GM12878 (cell line): Measurements from ENCODE around the gene CHD9. TPM values are rescaled to one million over a fixed set of nuclear protein-coding genes. Genes with fewer than 3 reads are reported as not detected.
A peak's percentile ranks its signal among the peaks of the same experiment; 100 is the strongest.

Source experiments
- CBX5 ChIP-seq: sonication (generic); IDR thresholded peaks from 2 replicates; pipeline ENCODE4 v1.6.1; 2016; ENCODE audit warnings: low read depth, moderate library complexity, mild to moderate bottlenecking, inconsistent platforms
- CEBPZ ChIP-seq: fragments of 150-350 bp; IDR thresholded peaks from 2 replicates; pipeline ENCODE4 v1.6.1; 2016; ENCODE audit warnings: low read depth, low read length
- CTCF ChIP-seq, 3 experiments: IDR thresholded peaks in 2 of 3; conservative IDR thresholded peaks in 1 of 3; 2 replicates each; pipeline ENCODE4 v1.5.1; 2011; ENCODE audit warnings: low read depth in 3 of 3, low read length in 3 of 3, mild to moderate bottlenecking in 3 of 3, control low read depth in 2 of 3, moderate library complexity in 2 of 3, inconsistent platforms in 1 of 3, mixed read lengths in 1 of 3; ENCODE audit not compliant: control insufficient read depth in 2 of 3, insufficient read depth in 1 of 3; ENCODE audit errors: extremely low read depth in 1 of 3
- IRF5 ChIP-seq: fragments of 450-650 bp; IDR thresholded peaks from 2 replicates; pipeline ENCODE4 v1.6.1; 2017; ENCODE audit warnings: borderline replicate concordance
- KLF5 ChIP-seq: fragments of 450-650 bp; IDR thresholded peaks from 2 replicates; pipeline ENCODE4 v1.6.1; 2014; ENCODE audit warnings: mild to moderate bottlenecking; ENCODE audit not compliant: partially characterized antibody
- MLLT1 ChIP-seq: fragments of 450-650 bp; IDR thresholded peaks from 2 replicates; pipeline ENCODE4 v1.6.1; 2016; ENCODE audit warnings: mild to moderate bottlenecking
- MTA2 ChIP-seq: fragments of 450-650 bp; IDR thresholded peaks from 2 replicates; pipeline ENCODE4 v1.6.1; 2016; ENCODE audit warnings: low read depth, mild to moderate bottlenecking, moderate library complexity
- NFIC ChIP-seq: IDR thresholded peaks from 2 replicates; pipeline ENCODE4 v1.6.1; 2012; ENCODE audit warnings: low read depth, mild to moderate bottlenecking, inconsistent platforms, low read length, moderate library complexity
- NFYA ChIP-seq: IDR thresholded peaks from 2 replicates; pipeline ENCODE4 v1.6.1; 2011; ENCODE audit warnings: low read depth, mild to moderate bottlenecking, low read length, improper control_type of control experiment, borderline replicate concordance
- NR2F1 ChIP-seq: fragments of 450-650 bp; conservative IDR thresholded peaks from 2 replicates; pipeline ENCODE4 v1.6.1; 2017; ENCODE audit warnings: mild to moderate bottlenecking
- NRF1 ChIP-seq: conservative IDR thresholded peaks from 2 replicates; pipeline ENCODE4 v1.6.1; 2011; ENCODE audit warnings: mild to moderate bottlenecking, low read depth, low read length, improper control_type of control experiment
- PAX8 ChIP-seq: fragments of 450-650 bp; IDR thresholded peaks from 2 replicates; pipeline ENCODE4 v1.6.1; 2017; ENCODE audit warnings: mild to moderate bottlenecking, moderate library complexity
- RCOR1 ChIP-seq: conservative IDR thresholded peaks from 2 replicates; pipeline ENCODE4 v1.6.1; 2012; ENCODE audit warnings: low read depth, low read length, improper control_type of control experiment
- RFX5 ChIP-seq: IDR thresholded peaks from 2 replicates; pipeline ENCODE4 v1.6.1; 2011; ENCODE audit warnings: low read depth, low read length, improper control_type of control experiment
- SMAD5 ChIP-seq: IDR thresholded peaks from 2 replicates; pipeline ENCODE4 v1.6.1; 2016; ENCODE audit warnings: antibody characterized with exemption, low read depth
- SPI1 ChIP-seq: IDR thresholded peaks from 2 replicates; pipeline ENCODE4 v1.6.1; 2011; ENCODE audit warnings: low read depth, mild to moderate bottlenecking, low read length, moderate library complexity, borderline replicate concordance; ENCODE audit not compliant: insufficient read depth
- SRF ChIP-seq, 2 experiments: IDR thresholded peaks; 2 replicates each; pipeline ENCODE4 v1.6.1; 2011; ENCODE audit warnings: low read depth in 2 of 2, low read length in 2 of 2, mild to moderate bottlenecking in 1 of 2, moderate library complexity in 1 of 2
- SUZ12 ChIP-seq: fragments of 200-600 bp; sonication (generic); IDR thresholded peaks from one replicate; pipeline ENCODE4 v1.6.1; 2018; ENCODE audit warnings: antibody characterized with exemption, mild to moderate bottlenecking; ENCODE audit not compliant: unreplicated experiment
- TARDBP ChIP-seq: IDR thresholded peaks from 2 replicates; pipeline ENCODE4 v1.6.1; 2016; ENCODE audit warnings: borderline replicate concordance
- polyA plus RNA-seq, 11 experiments: library from polyadenylated mRNA; depleted of rRNA in 4 of 11; unstranded in 6 of 11; stranded (reverse) in 5 of 11; fragments of >200 nt; fragmentation: Nextera tagmentation in 4 of 11; fragmentation: Illumina TruSeq in 1 of 11; extraction: Ambion mirVana in 4 of 11; extraction: Trizol in 1 of 11; gene quantifications; 1 replicate in 1 of 11; 2 replicates in 10 of 11; pipeline versions ENCODE4 v1.2.1 to v1.2.3, GENCODE V29; 2011 to 2016; ENCODE audit warnings: inconsistent platforms in 2 of 11, missing spikeins in 2 of 11, low read depth in 1 of 11
- total RNA-seq, 4 experiments: library from RNA; depleted of rRNA in 3 of 4; stranded (reverse); fragments of >200 nt in 3 of 4; fragmentation: Illumina TruSeq in 1 of 4; extraction: Trizol in 1 of 4; gene quantifications; 2 replicates each; pipeline versions ENCODE4 v1.2.1 to v1.2.3, GENCODE V29; 2013 to 2021
- TF ChIP-seq, protein P1 (sequence below): fragments of 450-650 bp; formaldehyde crosslinking; IDR thresholded peaks from 2 replicates; pipeline ENCODE4 v1.4.0; 2022; ENCODE audit warnings: mild to moderate bottlenecking, moderate library complexity

CHD9 gene
- total and polyA plus RNA-seq, 10 of the 15 experiments (the other 5 are each of a cell fraction or from before 2014, with no cell fraction given) = 29.2 to 95.7 (median 54.3) TPM

DNA sequence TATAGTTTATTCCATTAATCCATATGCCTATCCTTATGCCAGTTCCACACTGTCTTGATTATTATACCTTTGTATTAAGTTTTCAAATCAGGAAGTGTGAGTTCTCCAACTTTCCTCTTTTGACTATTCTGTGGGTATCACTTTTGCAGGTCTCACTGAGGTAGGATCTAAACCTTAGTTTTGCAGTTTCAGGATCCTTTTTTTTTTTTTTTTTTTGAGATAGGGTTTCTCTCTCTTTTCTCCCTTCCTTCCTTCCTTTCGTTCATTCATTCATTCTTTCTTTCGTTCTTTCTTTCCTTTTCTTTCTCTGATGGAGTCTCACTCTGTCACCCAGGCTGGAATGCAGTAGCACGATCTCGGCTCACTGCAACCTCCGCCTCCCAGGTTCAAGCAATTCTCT lies 71.6 kb downstream of the CHD9 start (continued):
- 0 out of 2 replicates have a peak, but pooled peaks have one; percentile 19 for TF ChIP-seq CBX5
- TF ChIP-seq TARDBP = no peak
- no peak for TF ChIP-seq SMAD5
- no peak for TF ChIP-seq NFYA
- no peak for TF ChIP-seq RFX5
- TF ChIP-seq NFIC = peak; percentile 89
- peak; percentile 63; the same call in 1 of the 2 replicates for TF ChIP-seq MLLT1
- no peak for TF ChIP-seq PAX8
- no peak for TF ChIP-seq IRF5
- TF ChIP-seq SUZ12 = no peak
- no peak for TF ChIP-seq CEBPZ
- no peak for TF ChIP-seq SRF (IDR thresholded peaks at IDR 0.05; ENCODE audit: low read depth in 2 of 2, low read length in 2 of 2)
- TF ChIP-seq RCOR1 = no peak
- no peak for TF ChIP-seq CTCF (IDR thresholded peaks at IDR 0.05 in 2 of 3, conservative IDR thresholded peaks at IDR 0.05 in 1 of 3; ENCODE audit: control insufficient read depth in 2 of 3, extremely low read depth in 1 of 3, insufficient read depth in 1 of 3, low read depth in 3 of 3, low read length in 3 of 3)
- TF ChIP-seq KLF5 = no peak
- TF ChIP-seq, protein P1, sequence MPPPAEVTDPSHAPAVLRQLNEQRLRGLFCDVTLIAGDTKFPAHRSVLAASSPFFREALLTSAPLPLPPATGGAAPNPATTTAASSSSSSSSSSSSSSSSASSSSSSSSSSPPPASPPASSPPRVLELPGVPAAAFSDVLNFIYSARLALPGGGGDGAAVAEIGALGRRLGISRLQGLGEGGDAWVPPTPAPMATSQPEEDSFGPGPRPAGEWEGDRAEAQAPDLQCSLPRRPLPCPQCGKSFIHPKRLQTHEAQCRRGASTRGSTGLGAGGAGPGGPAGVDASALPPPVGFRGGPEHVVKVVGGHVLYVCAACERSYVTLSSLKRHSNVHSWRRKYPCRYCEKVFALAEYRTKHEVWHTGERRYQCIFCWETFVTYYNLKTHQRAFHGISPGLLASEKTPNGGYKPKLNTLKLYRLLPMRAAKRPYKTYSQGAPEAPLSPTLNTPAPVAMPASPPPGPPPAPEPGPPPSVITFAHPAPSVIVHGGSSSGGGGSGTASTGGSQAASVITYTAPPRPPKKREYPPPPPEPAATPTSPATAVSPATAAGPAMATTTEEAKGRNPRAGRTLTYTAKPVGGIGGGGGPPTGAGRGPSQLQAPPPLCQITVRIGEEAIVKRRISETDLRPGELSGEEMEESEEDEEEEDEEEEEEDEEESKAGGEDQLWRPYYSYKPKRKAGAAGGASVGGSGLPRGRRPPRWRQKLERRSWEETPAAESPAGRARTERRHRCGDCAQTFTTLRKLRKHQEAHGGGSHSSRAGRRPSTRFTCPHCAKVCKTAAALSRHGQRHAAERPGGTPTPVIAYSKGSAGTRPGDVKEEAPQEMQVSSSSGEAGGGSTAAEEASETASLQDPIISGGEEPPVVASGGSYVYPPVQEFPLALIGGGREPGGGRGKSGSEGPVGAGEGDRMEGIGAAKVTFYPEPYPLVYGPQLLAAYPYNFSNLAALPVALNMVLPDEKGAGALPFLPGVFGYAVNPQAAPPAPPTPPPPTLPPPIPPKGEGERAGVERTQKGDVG (CRISPR knock-in tag) = no peak
- no peak for TF ChIP-seq NR2F1
- TF ChIP-seq NRF1 = no peak
- peak; percentile 71 for TF ChIP-seq MTA2
- TF ChIP-seq SPI1 = peak; percentile 84
